ENCODE measurements around the gene ATP2A2. TPM values are rescaled to one million over a fixed set of nuclear protein-coding genes. Genes with fewer than 3 reads are reported as not detected.

ATP2A2 gene
- total and polyA plus RNA-seq, 12 donors: 316 to 4,750 (median 1,535) TPM

GRCh38 chr12:110289711-110290078 lies 8.6 kb downstream of the ATP2A2 start:
- WGBS, 2 donors: 23 to 33% methylated on average over 2 of the region's 2 CpGs
- Histone ChIP-seq H3K4me3 (peak overlapping the region in 1 of 10 donors; percentile 9), H3K4me1 (peaks cover 0 to 87% (median 61%) of the 10 kb centered on the region in 9 donors), H3K27me3 (no peaks in the 10 kb centered on the region), H3K27ac (peak overlapping the region in 7 of 10 donors; percentile 47 to 99 (median 56)), H3K36me3 (peaks cover 0 to 99% (median 49%) of the 10 kb centered on the region in 9 donors), H3K9me3 (no peaks in the 10 kb centered on the region)
- ATAC-seq (no peak), DNase-seq (no peak)
- intact Hi-C loops (cut with DNase I): loop anchor here in 4 of 10 donors (5.0 to 10.0 kb wide), 3 partner anchors 65 to 185 kb away; no protein-coding TSS in a partner anchor
- TF ChIP-seq CTCF (IDR thresholded peaks at IDR 0.05): no peak

GRCh38 chr12:110301065-110301806 lies 20.2 kb downstream of the ATP2A2 start:
- no peak for TF ChIP-seq CTCF (IDR thresholded peaks at IDR 0.05)
- H3K4me3 ChIP-seq: no peak overlapping the region
- peak overlapping the region in 6 of 10 donors; percentile 1 to 50 (median 20) for H3K27ac ChIP-seq
- H3K27me3 ChIP-seq: no peaks in the 10 kb centered on the region
- H3K9me3 ChIP-seq: no peaks in the 10 kb centered on the region
- peaks cover 0 to 98% (median 44%) of the 10 kb centered on the region in 9 donors for H3K36me3 ChIP-seq
- ATAC-seq (peak in 1 of 8 donors; percentile 23), DNase-seq (no peak)
- 12 to 17% methylated on average over 5 of the region's 5 CpGs for WGBS, 2 donors
- intact Hi-C loops (cut with DNase I): no loop called here
- peaks cover 5 to 94% (median 80%) of the 10 kb centered on the region in 9 donors for H3K4me1 ChIP-seq

- Histone ChIP-seq H3K4me3 (no peak overlapping the region), H3K36me3 (peaks cover 0 to 98% (median 20%) of the 10 kb centered on the region in 9 donors), H3K27ac (peak overlapping the region in 3 of 10 donors; percentile 10 to 52 (median 20)), H3K9me3 (no peaks in the 10 kb centered on the region), H3K4me1 (peaks cover 3 to 86% (median 73%) of the 10 kb centered on the region in 9 donors), H3K27me3 (no peaks in the 10 kb centered on the region)
- TF ChIP-seq CTCF (IDR thresholded peaks at IDR 0.05): no peak
- intact Hi-C loops (cut with DNase I): no loop called here
- WGBS, 2 donors: 11 to 12% methylated on average over 4 of the region's 4 CpGs
- ATAC-seq (no peak), DNase-seq (no peak)
Measured at GRCh38 chr12:110304061-110304551, 23.1 kb downstream of the ATP2A2 start.

GRCh38 chr12:110307372-110307771 lies 26.3 kb downstream of the ATP2A2 start:
- TF ChIP-seq CTCF (IDR thresholded peaks at IDR 0.05): no peak
- WGBS, 2 donors: 51 to 60% methylated on average over 3 of the region's 3 CpGs
- Histone ChIP-seq H3K27ac (peak overlapping the region in 1 of 10 donors; percentile 0), H3K27me3 (no peaks in the 10 kb centered on the region), H3K4me3 (no peak overlapping the region), H3K36me3 (peaks cover 0 to 99% (median 22%) of the 10 kb centered on the region in 9 donors), H3K4me1 (peaks cover 0 to 85% (median 66%) of the 10 kb centered on the region in 9 donors), H3K9me3 (no peaks in the 10 kb centered on the region)
- ATAC-seq (no peak), DNase-seq (no peak)
- intact Hi-C loops (cut with DNase I): no loop called here

Data from heart right ventricle (tissue), 16 donors.